Neural crest cell (in vitro differentiated cells): ENCODE results near the gene ODAM. TPM values are rescaled to one million over a fixed set of nuclear protein-coding genes. Genes with fewer than 3 reads are reported as not detected.
"Not testable (repeated sequence)": the region's sequence is repeated elsewhere in the genome, so short reads cannot be mapped to it uniquely, and the experiment has no call there.

Source experiments
- DNase-seq: peaks from one replicate; pipeline ENCODE4 v3.0.0; 2021; ENCODE audit warnings: low read depth, mixed read lengths, low spot score
- H3K27ac Mint-ChIP-seq: one replicate; pipeline ENCODE4 v1.8.0; 2021; ENCODE audit warnings: mild to moderate bottlenecking, mixed read lengths; ENCODE audit not compliant: unreplicated experiment
- H3K27me3 Mint-ChIP-seq: 2 replicates; pipeline ENCODE4 v1.8.0; 2021; ENCODE audit warnings: low read depth, mild to moderate bottlenecking, mixed read lengths
- H3K36me3 Mint-ChIP-seq: 2 replicates; pipeline ENCODE4 v1.8.0; 2021; ENCODE audit warnings: low read depth, mild to moderate bottlenecking, mixed read lengths
- H3K4me1 Mint-ChIP-seq: 2 replicates; pipeline ENCODE4 v1.8.0; 2021; ENCODE audit warnings: mixed read lengths
- H3K4me3 Mint-ChIP-seq: one replicate; pipeline ENCODE4 v1.8.0; 2021; ENCODE audit warnings: mild to moderate bottlenecking, mixed read lengths
- H3K9me3 Mint-ChIP-seq: 2 replicates; pipeline ENCODE4 v1.8.0; 2021; ENCODE audit warnings: mixed read lengths
- CTCF ChIP-seq: fragments of 200-600 bp; sonication (generic); conservative IDR thresholded peaks from 2 replicates; pipeline ENCODE4 v1.5.0; 2021; ENCODE audit warnings: antibody characterized with exemption, mild to moderate bottlenecking
- total RNA-seq: library from RNA; stranded (reverse); gene quantifications from 2 replicates; pipeline ENCODE4 v1.2.1, GENCODE V29; 2021

The ODAM gene
- total RNA-seq, 1 donor from 2014 or later: not detected

- no peak for TF ChIP-seq CTCF
- H3K27ac Mint-ChIP-seq: no peak overlapping the region
- H3K4me1 Mint-ChIP-seq: no peaks in the 10 kb centered on the region
- H3K9me3 Mint-ChIP-seq: no peaks in the 10 kb centered on the region
- no peaks in the 10 kb centered on the region for H3K27me3 Mint-ChIP-seq
- no peak overlapping the region for H3K4me3 Mint-ChIP-seq
- H3K36me3 Mint-ChIP-seq: no peaks in the 10 kb centered on the region
- DNase-seq: no peak
Observed at GRCh38 chr4:70192895-70193294, 2.6 kb upstream of the ODAM start.

- DNase-seq: no peak
- Mint-ChIP-seq H3K4me3 (no peak overlapping the region), H3K4me1 (no peaks in the 10 kb centered on the region), H3K27me3 (peaks cover 4% of the 10 kb centered on the region), H3K27ac (no peak overlapping the region), H3K36me3 (no peaks in the 10 kb centered on the region), H3K9me3 (no peaks in the 10 kb centered on the region)
- no peak for TF ChIP-seq CTCF
Observed at GRCh38 chr4:70196857-70197256, 1.3 kb downstream of the ODAM start.

- peaks cover 4% of the 10 kb centered on the region for H3K27me3 Mint-ChIP-seq
- no peak for DNase-seq
- no peaks in the 10 kb centered on the region for H3K36me3 Mint-ChIP-seq
- H3K27ac Mint-ChIP-seq: no peak overlapping the region
- no peaks in the 10 kb centered on the region for H3K4me1 Mint-ChIP-seq
- H3K4me3 Mint-ChIP-seq: no peak overlapping the region
- no peak for TF ChIP-seq CTCF
- H3K9me3 Mint-ChIP-seq: no peaks in the 10 kb centered on the region
Observed at GRCh38 chr4:70197842-70198241, 2.3 kb downstream of the ODAM start.

- Mint-ChIP-seq H3K36me3 (no peaks in the 10 kb centered on the region), H3K4me1 (no peaks in the 10 kb centered on the region), H3K4me3 (no peak overlapping the region), H3K27ac (no peak overlapping the region), H3K9me3 (no peaks in the 10 kb centered on the region), H3K27me3 (peaks cover 23% of the 10 kb centered on the region)
- no peak for TF ChIP-seq CTCF
- no peak for DNase-seq
Observed at GRCh38 chr4:70203601-70204000, 8.1 kb downstream of the ODAM start.

GRCh38 chr4:70212752-70213151, 17.2 kb downstream of the ODAM start:
- DNase-seq, H3K27ac Mint-ChIP-seq, H3K36me3 Mint-ChIP-seq, H3K27me3 Mint-ChIP-seq, H3K4me3 Mint-ChIP-seq, H3K9me3 Mint-ChIP-seq, H3K4me1 Mint-ChIP-seq: not testable (repeated sequence)

GRCh38 chr4:70216109-70216508, 20.6 kb downstream of the ODAM start:
- not testable (repeated sequence) for DNase-seq, H3K9me3 Mint-ChIP-seq, H3K27ac Mint-ChIP-seq, H3K36me3 Mint-ChIP-seq, H3K4me1 Mint-ChIP-seq, H3K27me3 Mint-ChIP-seq, H3K4me3 Mint-ChIP-seq

GRCh38 chr4:70216550-70216949, 21.0 kb downstream of the ODAM start:
- H3K36me3 Mint-ChIP-seq, H3K4me1 Mint-ChIP-seq, H3K27ac Mint-ChIP-seq, DNase-seq, H3K4me3 Mint-ChIP-seq, H3K27me3 Mint-ChIP-seq, H3K9me3 Mint-ChIP-seq: not testable (repeated sequence)

- H3K36me3 Mint-ChIP-seq: not testable (repeated sequence)
Observed at GRCh38 chr4:70221389-70221788, 25.9 kb downstream of the ODAM start.

GRCh38 chr4:70221818-70222217, 26.3 kb downstream of the ODAM start:
- not testable (repeated sequence) for H3K36me3 Mint-ChIP-seq, H3K27me3 Mint-ChIP-seq, H3K27ac Mint-ChIP-seq, H3K4me1 Mint-ChIP-seq, H3K9me3 Mint-ChIP-seq, H3K4me3 Mint-ChIP-seq, DNase-seq

More at GRCh38 chr4:70221389-70221788, 25.9 kb downstream of the ODAM start:
- H3K4me3 Mint-ChIP-seq, H3K27ac Mint-ChIP-seq, H3K4me1 Mint-ChIP-seq, H3K27me3 Mint-ChIP-seq, H3K9me3 Mint-ChIP-seq, DNase-seq: not testable (repeated sequence)
